Small intestine (tissue), 7 donors: ENCODE data around the gene CDK18. TPM values are rescaled to one million over a fixed set of nuclear protein-coding genes. Genes with fewer than 3 reads are reported as not detected.

Source experiments
- DNase-seq, 2 donors: peaks; one replicate each; pipeline versions ENCODE4 v3.0.0 to v3.0.0-alpha.2; 2013
- FAIRE-seq: peaks from 2 replicates; lab custom pipeline; 2012; peaks lifted over from hg19 to GRCh38; lab: Jason Lieb, UNC
- H3K27ac ChIP-seq, 3 donors: one replicate each; pipeline ENCODE4 v1.5.1; 2013; ENCODE audit warnings: low read length in 2 of 3, mild to moderate bottlenecking in 2 of 3, control low read depth in 1 of 3, inconsistent platforms in 1 of 3, low read depth in 1 of 3, moderate library complexity in 1 of 3
- H3K27me3 ChIP-seq, 3 donors: one replicate each; pipeline ENCODE4 v1.6.1; 2013; ENCODE audit warnings: low read length in 3 of 3, inconsistent platforms in 1 of 3; ENCODE audit not compliant: control insufficient read depth in 3 of 3, insufficient read depth in 3 of 3
- H3K36me3 ChIP-seq, 3 donors: one replicate each; pipeline ENCODE4 v1.6.1; 2013; ENCODE audit warnings: low read length in 3 of 3, inconsistent platforms in 1 of 3, low read depth in 1 of 3, mild to moderate bottlenecking in 1 of 3, moderate library complexity in 1 of 3; ENCODE audit not compliant: control insufficient read depth in 3 of 3, insufficient read depth in 2 of 3
- H3K4me1 ChIP-seq, 3 donors: one replicate each; pipeline ENCODE4 v1.6.1; 2013; ENCODE audit warnings: low read length in 2 of 3, inconsistent platforms in 1 of 3, low read depth in 1 of 3, mild to moderate bottlenecking in 1 of 3, moderate library complexity in 1 of 3; ENCODE audit not compliant: control insufficient read depth in 3 of 3, insufficient read depth in 2 of 3
- H3K4me3 ChIP-seq, 3 donors: one replicate each; pipeline ENCODE4 v1.5.1; 2013; ENCODE audit warnings: low read length in 3 of 3, control low read depth in 1 of 3, inconsistent platforms in 1 of 3, low read depth in 1 of 3, mild to moderate bottlenecking in 1 of 3, moderate library complexity in 1 of 3
- H3K9me3 ChIP-seq, 2 donors: one replicate each; pipeline ENCODE4 v1.6.1; 2013; ENCODE audit warnings: low read depth in 1 of 2, low read length in 1 of 2; ENCODE audit not compliant: control insufficient read depth in 2 of 2, insufficient read depth in 1 of 2
- WGBS, 3 donors: extraction: QIAGEN DNeasy Blood & Tissue Kit; methylation state at CpG; one replicate each; pipeline ENCODE4 v1.1.7; 2013; 5-methylcytosine and 5-hydroxymethylcytosine counted together
- polyA plus RNA-seq, 4 donors: library from polyadenylated mRNA; stranded (reverse) in 3 of 4; unstranded in 1 of 4; fragments of 200-250 nt in 3 of 4; fragments of 120-200 nt in 1 of 4; gene quantifications; one replicate each; pipeline versions ENCODE4 v1.2.1 to v1.2.3, GENCODE V29; 2013
- donor health status: healthy with polysubstance abuse.
- donor health status: control.
- donor health status: control.
- donor health status: Bipolar disorder and iron deficiency.
- donor health status: healthy.

CDK18 gene
- polyA plus RNA-seq, 4 donors, result 32.7 to 62.4 (median 41.1) TPM

GRCh38 chr1:205580140-205580922 is 75.9 kb downstream of the CDK18 start:
- Histone ChIP-seq H3K27ac (no peak overlapping the region), H3K36me3 (no peaks in the 10 kb centered on the region), H3K4me1 (peaks cover 0 to 20% (median 0%) of the 10 kb centered on the region in 3 donors), H3K4me3 (no peak overlapping the region), H3K27me3 (peaks cover 0 to 8% (median 0%) of the 10 kb centered on the region in 3 donors), H3K9me3 (no peaks in the 10 kb centered on the region)
- DNase-seq, result no peak
- no peak for FAIRE-seq
- 76 to 87% (median 81%) methylated on average over 14 to 15 of the region's 15 CpGs for WGBS, 3 donors

GRCh38 chr1:205580923-205581180 is 76.4 kb downstream of the CDK18 start:
- 73 to 92% (median 88%) methylated on average over 3 of the region's 3 CpGs for WGBS, 3 donors
- H3K9me3 ChIP-seq, result no peaks in the 10 kb centered on the region
- H3K4me3 ChIP-seq, result no peak overlapping the region
- DNase-seq, result no peak
- peaks cover 0 to 8% (median 0%) of the 10 kb centered on the region in 3 donors for H3K27me3 ChIP-seq
- no peak for FAIRE-seq
- H3K36me3 ChIP-seq, result no peaks in the 10 kb centered on the region
- H3K4me1 ChIP-seq, result peaks cover 0 to 18% (median 0%) of the 10 kb centered on the region in 3 donors
- no peak overlapping the region for H3K27ac ChIP-seq

DNA sequence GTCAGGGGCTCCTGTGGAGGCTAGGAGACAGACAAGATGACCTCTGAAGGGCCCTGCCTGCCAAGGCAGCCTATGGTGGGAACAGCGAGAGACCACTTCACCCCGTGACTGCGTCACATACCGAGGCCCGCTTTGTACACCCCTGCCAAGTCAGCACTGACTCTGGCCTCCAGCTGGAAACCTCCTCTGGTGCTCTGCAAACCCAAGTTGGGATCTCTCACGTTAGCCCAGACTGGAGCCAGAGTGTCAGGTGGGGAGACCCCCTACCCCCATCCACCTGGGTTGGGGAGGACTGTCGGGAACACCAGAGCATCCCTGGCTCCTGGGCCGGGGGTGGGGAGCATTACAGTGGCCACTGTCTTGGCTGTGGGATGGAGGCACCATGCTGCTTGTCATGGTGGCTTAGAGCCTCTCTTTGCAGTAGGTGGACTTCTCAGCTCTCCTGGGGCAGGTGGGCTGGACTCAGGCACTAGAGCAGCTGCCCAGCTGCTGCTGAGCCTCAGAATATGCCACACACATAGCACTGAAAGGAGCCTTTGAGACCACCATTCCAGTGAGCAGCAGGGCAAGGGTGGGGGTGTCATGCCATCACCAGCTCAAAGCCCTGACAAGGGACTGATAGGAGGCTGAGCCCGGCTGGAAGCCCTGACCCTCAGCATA is 77.0 kb downstream of the CDK18 start:
- no peak for DNase-seq

DNA sequence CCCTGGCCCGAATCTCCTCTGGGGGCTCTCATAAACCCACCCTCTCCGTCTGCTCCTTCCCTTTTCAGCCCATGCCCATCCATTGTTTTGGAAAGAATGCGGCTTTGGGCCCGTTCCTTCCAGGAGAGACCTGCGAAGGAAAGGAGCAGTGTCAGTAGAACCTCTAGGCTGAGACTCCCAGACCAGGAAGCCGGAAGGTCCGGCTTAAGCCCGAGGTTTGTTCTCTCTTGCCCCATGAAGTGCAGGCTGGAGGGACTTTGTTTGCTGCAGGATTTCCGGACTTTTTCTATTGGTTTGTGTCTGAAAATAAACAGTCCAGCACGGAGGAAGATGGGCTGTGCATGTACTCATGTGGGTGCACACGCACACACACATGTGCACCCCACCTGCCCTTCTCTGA is 77.6 kb downstream of the CDK18 start:
- Histone ChIP-seq H3K36me3 (no peaks in the 10 kb centered on the region), H3K27me3 (peaks cover 0 to 8% (median 0%) of the 10 kb centered on the region in 3 donors), H3K4me3 (no peak overlapping the region), H3K27ac (peak overlapping the region in 2 of 3 donors; percentile 56 to 63), H3K9me3 (no peaks in the 10 kb centered on the region), H3K4me1 (peaks cover 0 to 14% (median 0%) of the 10 kb centered on the region in 3 donors)
- no peak for DNase-seq
- no peak for FAIRE-seq
- 56 to 62% (median 57%) methylated on average over 11 of the region's 11 CpGs for WGBS, 3 donors

More for the DNA sequence above, 77.0 kb downstream of the CDK18 start:
- no peaks in the 10 kb centered on the region for H3K36me3 ChIP-seq
- H3K27me3 ChIP-seq, result peaks cover 0 to 8% (median 0%) of the 10 kb centered on the region in 3 donors
- no peaks in the 10 kb centered on the region for H3K9me3 ChIP-seq
- FAIRE-seq, result no peak
- WGBS, 3 donors, result 86 to 90% (median 88%) methylated on average over 9 of the region's 9 CpGs
- peaks cover 0 to 14% (median 0%) of the 10 kb centered on the region in 3 donors for H3K4me1 ChIP-seq
- no peak overlapping the region for H3K4me3 ChIP-seq
- H3K27ac ChIP-seq, result peak overlapping the region in 2 of 3 donors; percentile 26 to 63

Other genes with a start within 250 kb of the CDK18 start
- gene NUAK2, start 182.9 kb upstream of the CDK18 start, polyA plus RNA-seq, result 10 to 100 TPM in 2 of 4 donors, 1 to 10 TPM in 2; 8.5 to 16.2 (median 10.2) TPM
- 1 to 10 TPM in 3 of 4 donors, under 1 TPM in 1; 0.22 to 1.7 (median 1.1) TPM for gene KLHDC8A, start 147.7 kb upstream of the CDK18 start, polyA plus RNA-seq
- gene LEMD1, start 82.6 kb upstream of the CDK18 start, polyA plus RNA-seq, result 1 to 10 TPM in 2 of 4 donors, under 1 TPM in 2; 0.34 to 3.8 (median 0.79) TPM
- under 1 TPM in 3 of 4 donors, not detected in 1; 0.22 to 0.43 (median 0.30) TPM for gene BLACAT1, start 48.6 kb upstream of the CDK18 start, polyA plus RNA-seq
- 10 to 100 TPM in 1 of 4 donors, 1 to 10 TPM in 3; 2.7 to 14.7 (median 4.5) TPM for gene ELK4, start 127.3 kb downstream of the CDK18 start, polyA plus RNA-seq
- gene SLC45A3, start 175.8 kb downstream of the CDK18 start, polyA plus RNA-seq, result 10 to 100 TPM in 1 of 4 donors, 1 to 10 TPM in 3; 1.1 to 10.6 (median 4.9) TPM
- gene NUCKS1, start 245.5 kb downstream of the CDK18 start, polyA plus RNA-seq, result 100 to 1,000 TPM in 1 of 4 donors, 10 to 100 TPM in 2, 1 to 10 TPM in 1; 7.8 to 104 (median 32.1) TPM